Fibroblast of lung (primary cell): Measurements from ENCODE around the gene ELMO1.

Experiments
- EZH2 ChIP-seq: IDR thresholded peaks from 2 replicates; pipeline ENCODE4 v1.5.1; 2012; ENCODE audit warnings: low read length, control low read depth, mild to moderate bottlenecking; ENCODE audit errors: missing control alignments
- TF ChIP-seq, protein P1 (sequence below), 2 donors: IDR thresholded peaks in 1 of 2; conservative IDR thresholded peaks in 1 of 2; 1 replicate in 1 of 2; 2 replicates in 1 of 2; pipeline ENCODE4 v1.5.1; 2011 to 2012; ENCODE audit warnings: low read length in 2 of 2, control low read depth in 1 of 2, inconsistent platforms in 1 of 2, low read depth in 1 of 2, mild to moderate bottlenecking in 1 of 2

DNA sequence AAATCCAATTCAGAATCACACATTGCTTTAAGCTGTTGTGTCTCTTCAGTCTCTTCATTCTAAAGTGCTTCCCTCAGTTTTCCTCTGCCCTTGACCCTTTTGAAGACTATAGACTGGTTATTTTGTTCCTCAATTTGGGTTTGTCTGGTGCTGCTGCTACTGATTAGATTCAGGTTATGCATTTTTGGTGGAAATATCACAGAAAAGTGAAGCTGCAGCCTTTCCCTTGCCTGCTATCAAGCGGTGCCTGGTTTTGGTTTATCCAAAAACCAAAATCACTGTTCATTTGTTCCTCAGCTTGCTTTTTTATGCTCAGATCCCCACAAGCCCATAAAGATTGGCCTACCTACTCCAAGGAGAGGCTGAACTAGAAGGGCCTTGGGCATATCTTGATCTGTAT, 55.2 kb downstream of the ELMO1 start:
- TF ChIP-seq, protein P1, sequence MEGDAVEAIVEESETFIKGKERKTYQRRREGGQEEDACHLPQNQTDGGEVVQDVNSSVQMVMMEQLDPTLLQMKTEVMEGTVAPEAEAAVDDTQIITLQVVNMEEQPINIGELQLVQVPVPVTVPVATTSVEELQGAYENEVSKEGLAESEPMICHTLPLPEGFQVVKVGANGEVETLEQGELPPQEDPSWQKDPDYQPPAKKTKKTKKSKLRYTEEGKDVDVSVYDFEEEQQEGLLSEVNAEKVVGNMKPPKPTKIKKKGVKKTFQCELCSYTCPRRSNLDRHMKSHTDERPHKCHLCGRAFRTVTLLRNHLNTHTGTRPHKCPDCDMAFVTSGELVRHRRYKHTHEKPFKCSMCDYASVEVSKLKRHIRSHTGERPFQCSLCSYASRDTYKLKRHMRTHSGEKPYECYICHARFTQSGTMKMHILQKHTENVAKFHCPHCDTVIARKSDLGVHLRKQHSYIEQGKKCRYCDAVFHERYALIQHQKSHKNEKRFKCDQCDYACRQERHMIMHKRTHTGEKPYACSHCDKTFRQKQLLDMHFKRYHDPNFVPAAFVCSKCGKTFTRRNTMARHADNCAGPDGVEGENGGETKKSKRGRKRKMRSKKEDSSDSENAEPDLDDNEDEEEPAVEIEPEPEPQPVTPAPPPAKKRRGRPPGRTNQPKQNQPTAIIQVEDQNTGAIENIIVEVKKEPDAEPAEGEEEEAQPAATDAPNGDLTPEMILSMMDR (conservative IDR thresholded peaks at IDR 0.05 in 1 of 2, IDR thresholded peaks at IDR 0.05 in 1 of 2; ENCODE audit: low read depth in 1 of 2, low read length in 2 of 2), result no peak
- TF ChIP-seq EZH2, result no peak
